Testis (tissue), 2 donors: ENCODE data around the gene SIMC1.

Experiments used
- CTCF ChIP-seq, 3 experiments: fragments of 450-650 bp in 2 of 3; fragments of 200-600 bp in 1 of 3; sonication (generic) in 1 of 3; IDR thresholded peaks; one replicate each; pipeline ENCODE4 v1.5.1; 2016 to 2019; ENCODE audit warnings: antibody characterized with exemption in 3 of 3, mild to moderate bottlenecking in 2 of 3, moderate library complexity in 1 of 3
- POLR2A ChIP-seq: fragments of 450-650 bp; IDR thresholded peaks from one replicate; pipeline ENCODE4 v1.6.1; 2017; ENCODE audit warnings: antibody characterized with exemption, mild to moderate bottlenecking, moderate library complexity

- TF ChIP-seq CTCF (IDR thresholded peaks at IDR 0.05) (peak in 1 of 3 experiments; percentile 19), POLR2A (no peak)
Measured at GRCh38 chr5:176388003-176388443, 149.8 kb downstream of the SIMC1 start.
